Smooth muscle cell (in vitro differentiated cells): Measurements from ENCODE around the gene FKBP1B. TPM values are rescaled to one million over a fixed set of nuclear protein-coding genes. Genes with fewer than 3 reads are reported as not detected.

Experiments used
- DNase-seq: peaks from one replicate; lab custom pipeline; 2025; ENCODE audit not compliant: unreplicated experiment; lab: John Stamatoyannopoulos, UW
- H2AFZ ChIP-seq: fragments of 200-600 bp; sonication (generic); 2 replicates; pipeline ENCODE4 v1.6.0; 2016; ENCODE audit warnings: antibody characterized with exemption, low read depth, mild to moderate bottlenecking
- H3F3A ChIP-seq: fragments of 200-600 bp; sonication (generic); 2 replicates; pipeline ENCODE4 v1.6.0; 2017; ENCODE audit warnings: antibody characterized with exemption, low read depth
- H3K27ac ChIP-seq: fragments of 200-600 bp; sonication (generic); 2 replicates; pipeline ENCODE4 v1.5.1; 2016; ENCODE audit warnings: low read depth, mild to moderate bottlenecking
- H3K27me3 ChIP-seq: fragments of 200-600 bp; sonication (generic); 2 replicates; pipeline ENCODE4 v1.6.1; 2016; ENCODE audit warnings: low read depth, mild to moderate bottlenecking
- H3K36me3 ChIP-seq: fragments of 200-600 bp; sonication (generic); 2 replicates; pipeline ENCODE4 v1.5.1; 2016; ENCODE audit warnings: low read depth
- H3K4me1 ChIP-seq: fragments of 200-600 bp; sonication (generic); 2 replicates; pipeline ENCODE4 v1.5.1; 2016; ENCODE audit warnings: low read depth
- H3K4me2 ChIP-seq: fragments of 200-600 bp; sonication (generic); 2 replicates; pipeline ENCODE4 v1.6.0; 2016; ENCODE audit warnings: mild to moderate bottlenecking
- H3K4me3 ChIP-seq: fragments of 200-600 bp; sonication (generic); 2 replicates; pipeline ENCODE4 v1.5.1; 2016; ENCODE audit warnings: mild to moderate bottlenecking
- H3K79me2 ChIP-seq: fragments of 200-600 bp; sonication (generic); 2 replicates; pipeline ENCODE4 v1.6.0; 2016; ENCODE audit warnings: low read depth, mild to moderate bottlenecking
- H3K9ac ChIP-seq: fragments of 200-600 bp; sonication (generic); 2 replicates; pipeline ENCODE4 v1.6.0; 2016; ENCODE audit warnings: low read depth
- H3K9me3 ChIP-seq: fragments of 200-600 bp; sonication (generic); replicated peaks from 2 replicates; pipeline ENCODE4 v1.5.1; 2016; ENCODE audit warnings: low read depth
- H4K20me1 ChIP-seq: fragments of 200-600 bp; sonication (generic); 2 replicates; pipeline ENCODE4 v1.6.0; 2016; ENCODE audit warnings: low read depth
- CTCF ChIP-seq: fragments of 200-600 bp; sonication (generic); IDR thresholded peaks from 2 replicates; pipeline ENCODE4 v1.5.1; 2017; ENCODE audit warnings: borderline replicate concordance, mild to moderate bottlenecking, antibody characterized with exemption; ENCODE audit not compliant: insufficient read depth, poor library complexity, severe bottlenecking
- WGBS: methylation state at CpG from one replicate; pipeline ENCODE4 v1.1.7; 2016; ENCODE audit warnings: low lambda C conversion rate; 5-methylcytosine and 5-hydroxymethylcytosine counted together
- polyA plus RNA-seq: library from polyadenylated mRNA; unstranded; fragments of >200 nt; fragmentation: Nextera tagmentation; extraction: Ambion mirVana; gene quantifications from 2 replicates; pipeline ENCODE4 v1.2.1, GENCODE V29; 2016
- total RNA-seq: library from RNA; depleted of rRNA; stranded (reverse); fragments of >200 nt; gene quantifications from 2 replicates; pipeline ENCODE4 v1.2.3, GENCODE V29; 2014

FKBP1B gene
- total and polyA plus RNA-seq, 2 experiments from 2014 or later = 17.5 to 26.3 TPM

GRCh38 chr2:24048769-24049484, 614 bp upstream of the FKBP1B start:
- Histone ChIP-seq H3K9ac (no peak overlapping the region), H3K4me1 (peaks cover 13% of the 10 kb centered on the region), H3F3A (no peaks in the 10 kb centered on the region), H3K79me2 (peaks cover 25% of the 10 kb centered on the region), H3K27ac (no peak overlapping the region), H3K27me3 (no peaks in the 10 kb centered on the region), H3K4me3 (peak overlapping the region; percentile 93), H3K9me3 (no peaks in the 10 kb centered on the region), H3K4me2 (peak overlapping the region; percentile 100), H3K36me3 (no peaks in the 10 kb centered on the region), H2AFZ (peak overlapping the region; percentile 86), H4K20me1 (no peaks in the 10 kb centered on the region)
- DNase-seq = no peak
- 45% methylated on average over 23 of the region's 23 CpGs for WGBS
- TF ChIP-seq CTCF = no peak

DNA sequence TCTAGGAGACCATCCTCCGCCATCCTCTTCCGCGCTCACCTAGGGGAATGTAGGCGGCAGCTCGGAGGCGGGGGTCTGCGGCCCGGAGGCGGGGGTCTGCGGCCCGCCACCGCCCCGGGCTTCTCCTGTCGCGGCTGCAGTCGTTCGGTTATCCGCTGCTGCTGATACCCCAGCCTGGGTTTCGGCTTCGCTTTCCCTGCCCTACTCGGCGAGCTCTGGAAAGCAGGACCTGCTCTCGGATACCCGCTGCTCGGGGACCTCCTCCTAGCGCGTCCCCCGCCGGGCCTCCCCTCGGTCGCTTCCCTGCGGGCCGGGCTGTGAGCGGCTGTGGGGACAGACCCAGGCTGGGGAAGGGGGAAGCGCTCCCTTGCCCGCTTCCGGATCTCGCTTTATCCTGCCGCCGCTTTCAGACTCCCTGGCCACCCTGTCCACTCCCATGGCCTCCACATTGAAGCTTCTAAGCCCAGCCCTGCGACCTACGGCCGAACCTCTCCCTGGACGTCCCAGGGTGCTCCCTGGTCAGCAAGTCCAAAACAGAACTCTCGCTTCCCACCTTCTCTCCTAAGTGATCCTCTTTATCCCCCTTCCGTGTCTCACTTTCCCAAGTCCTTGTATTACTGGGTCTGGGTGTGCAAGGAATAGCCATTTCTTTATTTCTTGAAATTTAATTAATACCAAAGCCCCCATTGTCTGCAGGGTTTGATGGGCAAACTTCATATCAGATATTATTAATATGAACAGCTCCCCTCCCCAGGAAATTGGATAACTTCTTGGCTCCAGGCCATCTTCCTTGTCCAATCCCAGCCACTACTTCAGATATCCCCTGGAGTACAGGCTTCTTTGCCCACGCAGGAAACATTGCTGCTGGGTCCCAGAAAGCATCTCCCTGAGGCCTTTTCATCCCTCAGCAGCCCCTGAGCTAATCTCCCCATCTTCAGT, 769 bp downstream of the FKBP1B start:
- Histone ChIP-seq H3K4me1 (peaks cover 13% of the 10 kb centered on the region), H3K79me2 (peaks cover 13% of the 10 kb centered on the region), H4K20me1 (no peaks in the 10 kb centered on the region), H3K27ac (no peak overlapping the region), H3F3A (no peaks in the 10 kb centered on the region), H3K9ac (peak overlapping the region; percentile 62), H2AFZ (peak overlapping the region; percentile 86), H3K9me3 (no peaks in the 10 kb centered on the region), H3K4me2 (peak overlapping the region; percentile 100), H3K27me3 (no peaks in the 10 kb centered on the region), H3K36me3 (no peaks in the 10 kb centered on the region), H3K4me3 (peak overlapping the region; percentile 93)
- no peak for DNase-seq
- no peak for TF ChIP-seq CTCF
- 4% methylated on average over 28 of the region's 47 CpGs for WGBS

- no peaks in the 10 kb centered on the region for H3F3A ChIP-seq
Observed at GRCh38 chr2:24051833-24052232, 2.3 kb downstream of the FKBP1B start.

More at GRCh38 chr2:24051833-24052232, 2.3 kb downstream of the FKBP1B start:
- Histone ChIP-seq H3K27me3 (no peaks in the 10 kb centered on the region), H3K36me3 (no peaks in the 10 kb centered on the region), H3K79me2 (no peaks in the 10 kb centered on the region), H3K9me3 (no peaks in the 10 kb centered on the region), H3K9ac (no peak overlapping the region), H4K20me1 (no peaks in the 10 kb centered on the region), H3K27ac (no peak overlapping the region), H2AFZ (no peak overlapping the region), H3K4me2 (no peak overlapping the region), H3K4me3 (no peak overlapping the region), H3K4me1 (peaks cover 4% of the 10 kb centered on the region)
- no peak for TF ChIP-seq CTCF
- WGBS = 92% methylated on average over 8 of the region's 8 CpGs
- no peak for DNase-seq
